Measurements from ENCODE around the gene RIOK1. TPM values are rescaled to one million over a fixed set of nuclear protein-coding genes. Genes with fewer than 3 reads are reported as not detected.

Gene RIOK1
- total and polyA plus RNA-seq, 9 of the 15 experiments (the other 6 are each of a cell fraction or from before 2014, with no cell fraction given), result 24.9 to 101 (median 52.2) TPM

DNA sequence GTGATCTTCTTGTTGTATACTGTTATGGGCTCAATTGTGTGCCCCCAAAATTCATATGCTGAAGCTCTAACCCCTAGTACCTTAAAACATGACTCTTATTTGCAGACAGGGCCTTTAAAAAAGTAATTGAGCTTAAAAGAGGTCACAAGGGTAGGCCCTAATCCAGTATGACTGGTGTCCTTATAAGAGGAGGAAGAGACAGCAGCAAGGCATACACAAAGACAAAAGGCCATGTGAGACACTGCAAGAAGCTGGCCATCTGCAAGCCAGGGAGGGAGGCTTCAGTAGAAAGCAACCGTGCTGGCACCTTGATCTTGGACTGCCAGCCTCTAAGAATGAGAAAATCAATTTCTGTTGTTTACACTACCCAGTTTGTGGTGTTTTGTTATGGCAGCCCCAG lies 8.5 kb upstream of the RIOK1 start:
- POLR2A ChIA-PET, result interaction anchor here (1.0 to 1.1 kb wide), 2 partner anchors 8 to 15 kb away, joined by 3 read pairs; partner anchors contain the start of genes CAGE1 and RIOK1
- H4K20me1 ChIP-seq (replicated peaks; ENCODE audit: control insufficient read depth, insufficient read depth, low read length), result no peaks in the 10 kb centered on the region
- H3K9ac ChIP-seq (ENCODE audit: insufficient read depth in 1 of 2, low read depth in 2 of 2, low read length in 2 of 2), result no peak overlapping the region
- H3K4me2 ChIP-seq (ENCODE audit: insufficient read depth, low read length), result no peak overlapping the region
- H3K27me3 ChIP-seq (ENCODE audit: control insufficient read depth in 2 of 2, insufficient read depth in 2 of 2, low read length in 2 of 2), result peaks cover 11% of the 10 kb centered on the region in 2 experiments; a peak in 4 of 5 replicates
- H3K27ac ChIP-seq (ENCODE audit: extremely low read depth, low read depth, low read length), result no peak overlapping the region
- TF ChIP-seq, protein P1, sequence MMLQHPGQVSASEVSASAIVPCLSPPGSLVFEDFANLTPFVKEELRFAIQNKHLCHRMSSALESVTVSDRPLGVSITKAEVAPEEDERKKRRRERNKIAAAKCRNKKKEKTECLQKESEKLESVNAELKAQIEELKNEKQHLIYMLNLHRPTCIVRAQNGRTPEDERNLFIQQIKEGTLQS (IDR thresholded peaks at IDR 0.05), result no peak
- TF ChIP-seq, protein P1 (CRISPR knock-in tag; conservative IDR thresholded peaks at IDR 0.05), result no peak
- TF ChIP-seq CBX1 (IDR thresholded peaks at IDR 0.05; ENCODE audit: low read depth), result no peak
- TF ChIP-seq NFIX (CRISPR knock-in tag; IDR thresholded peaks at IDR 0.05; ENCODE audit: low read depth), result no peak
- no peak for TF ChIP-seq FOXJ2 (tag; IDR thresholded peaks at IDR 0.05)
- no peak for TF ChIP-seq ELF4 (CRISPR knock-in tag; IDR thresholded peaks at IDR 0.05)
- no peak for TF ChIP-seq KAT8 (IDR thresholded peaks at IDR 0.05; ENCODE audit: low read depth)
- no peak for TF ChIP-seq CC2D1A (IDR thresholded peaks at IDR 0.05)
- TF ChIP-seq, protein P2, sequence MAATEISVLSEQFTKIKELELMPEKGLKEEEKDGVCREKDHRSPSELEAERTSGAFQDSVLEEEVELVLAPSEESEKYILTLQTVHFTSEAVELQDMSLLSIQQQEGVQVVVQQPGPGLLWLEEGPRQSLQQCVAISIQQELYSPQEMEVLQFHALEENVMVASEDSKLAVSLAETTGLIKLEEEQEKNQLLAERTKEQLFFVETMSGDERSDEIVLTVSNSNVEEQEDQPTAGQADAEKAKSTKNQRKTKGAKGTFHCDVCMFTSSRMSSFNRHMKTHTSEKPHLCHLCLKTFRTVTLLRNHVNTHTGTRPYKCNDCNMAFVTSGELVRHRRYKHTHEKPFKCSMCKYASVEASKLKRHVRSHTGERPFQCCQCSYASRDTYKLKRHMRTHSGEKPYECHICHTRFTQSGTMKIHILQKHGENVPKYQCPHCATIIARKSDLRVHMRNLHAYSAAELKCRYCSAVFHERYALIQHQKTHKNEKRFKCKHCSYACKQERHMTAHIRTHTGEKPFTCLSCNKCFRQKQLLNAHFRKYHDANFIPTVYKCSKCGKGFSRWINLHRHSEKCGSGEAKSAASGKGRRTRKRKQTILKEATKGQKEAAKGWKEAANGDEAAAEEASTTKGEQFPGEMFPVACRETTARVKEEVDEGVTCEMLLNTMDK (IDR thresholded peaks at IDR 0.05; ENCODE audit: borderline replicate concordance, insufficient read depth, low read depth, low read length, poor library complexity, severe bottlenecking), result no peak
- TF ChIP-seq BMI1 (IDR thresholded peaks at IDR 0.05; ENCODE audit: low read length), result no peak
- TF ChIP-seq CBFA2T2 (conservative IDR thresholded peaks at IDR 0.05), result no peak
- no peaks in the 10 kb centered on the region for H3K9me3 ChIP-seq (replicated peaks; ENCODE audit: control insufficient read depth, insufficient read depth, low read depth, low read length)
- intact Hi-C loops (cut with micrococcal nuclease) (no loop called here), in situ Hi-C loops (cut with MboI) (no loop called here)
- H3K9me1 ChIP-seq (ENCODE audit: control insufficient read depth, insufficient read depth, low read length), result no peaks in the 10 kb centered on the region
- BruUV-seq (replicated peaks), result no TSS peak
- CTCF ChIA-PET (ENCODE audit: low intra/inter-chr PET ratio), result no interaction called here
- H2AFZ ChIP-seq (ENCODE audit: low read depth, low read length), result no peak overlapping the region
- FAIRE-seq (no peak), ATAC-seq (peak; percentile 54), DNase-seq (ENCODE audit: extremely low read depth in 1 of 4, low spot score in 3 of 4) (no peak)
- H3K4me1 ChIP-seq (replicated peaks in 1 of 2; ENCODE audit: control insufficient read depth in 2 of 2, insufficient read depth in 2 of 2, low read length in 2 of 2), result no peaks in the 10 kb centered on the region
- H3K4me3 ChIP-seq, result no peak overlapping the region
- H3K79me2 ChIP-seq (ENCODE audit: control insufficient read depth, insufficient read depth, low read length), result no peaks in the 10 kb centered on the region
- H3K36me3 ChIP-seq (ENCODE audit: control insufficient read depth, insufficient read depth, low read length), result no peaks in the 10 kb centered on the region
- 45% methylated on average over 1 of the region's 1 CpG for WGBS (ENCODE audit: insufficient coverage, low coverage, missing lambda C conversion rate)

Measured in K562 (cell line).